Epithelial cell of esophagus (primary cell): Measurements from ENCODE around the gene IQCE.
A peak's percentile ranks its signal among the peaks of the same experiment; 100 is the strongest.

Experiments
- DNase-seq: peaks from one replicate; pipeline ENCODE4 v3.0.0; 2010; ENCODE audit warnings: low read depth
- H3K4me3 ChIP-seq: 2 replicates; pipeline ENCODE4 v1.5.1; 2011; ENCODE audit warnings: mild to moderate bottlenecking, low read length, control low read depth
- TF ChIP-seq, protein P1 (sequence below): IDR thresholded peaks from 2 replicates; pipeline ENCODE4 v1.5.1; 2011; ENCODE audit warnings: low read depth, mild to moderate bottlenecking, low read length, control low read depth, inconsistent platforms; ENCODE audit not compliant: insufficient read depth; ENCODE audit errors: missing control alignments

Gene IQCE

GRCh38 chr7:2634267-2635145 lies 75.7 kb downstream of the IQCE start:
- no peak for DNase-seq
- TF ChIP-seq, protein P1, sequence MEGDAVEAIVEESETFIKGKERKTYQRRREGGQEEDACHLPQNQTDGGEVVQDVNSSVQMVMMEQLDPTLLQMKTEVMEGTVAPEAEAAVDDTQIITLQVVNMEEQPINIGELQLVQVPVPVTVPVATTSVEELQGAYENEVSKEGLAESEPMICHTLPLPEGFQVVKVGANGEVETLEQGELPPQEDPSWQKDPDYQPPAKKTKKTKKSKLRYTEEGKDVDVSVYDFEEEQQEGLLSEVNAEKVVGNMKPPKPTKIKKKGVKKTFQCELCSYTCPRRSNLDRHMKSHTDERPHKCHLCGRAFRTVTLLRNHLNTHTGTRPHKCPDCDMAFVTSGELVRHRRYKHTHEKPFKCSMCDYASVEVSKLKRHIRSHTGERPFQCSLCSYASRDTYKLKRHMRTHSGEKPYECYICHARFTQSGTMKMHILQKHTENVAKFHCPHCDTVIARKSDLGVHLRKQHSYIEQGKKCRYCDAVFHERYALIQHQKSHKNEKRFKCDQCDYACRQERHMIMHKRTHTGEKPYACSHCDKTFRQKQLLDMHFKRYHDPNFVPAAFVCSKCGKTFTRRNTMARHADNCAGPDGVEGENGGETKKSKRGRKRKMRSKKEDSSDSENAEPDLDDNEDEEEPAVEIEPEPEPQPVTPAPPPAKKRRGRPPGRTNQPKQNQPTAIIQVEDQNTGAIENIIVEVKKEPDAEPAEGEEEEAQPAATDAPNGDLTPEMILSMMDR, result no peak
- peak overlapping the region; percentile 82 for H3K4me3 ChIP-seq

DNA sequence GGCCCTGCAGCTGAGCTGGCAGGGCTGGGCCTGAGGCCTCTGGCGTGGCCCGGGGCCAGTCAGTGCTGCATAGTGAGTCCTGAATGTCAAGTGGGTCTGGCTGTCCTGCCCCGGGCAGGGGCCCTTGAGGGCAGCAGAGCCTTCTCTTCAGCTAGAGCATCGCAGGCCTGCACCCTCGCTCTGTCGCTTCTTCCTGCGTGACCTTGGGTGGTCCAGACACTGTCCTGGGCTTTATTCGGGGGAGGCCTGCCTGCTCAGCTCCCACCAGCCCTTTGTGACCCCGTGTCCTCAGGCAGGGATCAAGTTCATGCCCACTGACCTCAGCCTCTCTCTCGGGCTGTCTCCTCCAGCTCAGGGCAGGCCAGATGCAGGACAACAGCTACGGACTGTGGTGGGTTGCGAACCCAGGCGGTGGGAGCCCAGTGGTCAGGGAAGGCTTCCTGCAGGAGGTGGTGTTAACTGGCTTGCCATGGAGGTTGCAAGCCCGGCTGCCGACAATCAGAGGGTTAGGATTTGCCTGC lies 76.4 kb downstream of the IQCE start:
- TF ChIP-seq, protein P1, result no peak
- no peak overlapping the region for H3K4me3 ChIP-seq
- no peak for DNase-seq

- DNase-seq, result no peak
- H3K4me3 ChIP-seq, result no peak overlapping the region
These were observed 77.3 kb downstream of the IQCE start for GRCh38 chr7:2635810-2636701.

GRCh38 chr7:2637066-2637471 lies 78.3 kb downstream of the IQCE start:
- no peak overlapping the region for H3K4me3 ChIP-seq
- DNase-seq, result no peak
- TF ChIP-seq, protein P1, result no peak

More at GRCh38 chr7:2635810-2636701, 77.3 kb downstream of the IQCE start:
- TF ChIP-seq, protein P1, result no peak

- H3K4me3 ChIP-seq, result no peak overlapping the region
- TF ChIP-seq, protein P1, result no peak
- no peak for DNase-seq
These were observed 78.9 kb downstream of the IQCE start for GRCh38 chr7:2637505-2638223.

DNA sequence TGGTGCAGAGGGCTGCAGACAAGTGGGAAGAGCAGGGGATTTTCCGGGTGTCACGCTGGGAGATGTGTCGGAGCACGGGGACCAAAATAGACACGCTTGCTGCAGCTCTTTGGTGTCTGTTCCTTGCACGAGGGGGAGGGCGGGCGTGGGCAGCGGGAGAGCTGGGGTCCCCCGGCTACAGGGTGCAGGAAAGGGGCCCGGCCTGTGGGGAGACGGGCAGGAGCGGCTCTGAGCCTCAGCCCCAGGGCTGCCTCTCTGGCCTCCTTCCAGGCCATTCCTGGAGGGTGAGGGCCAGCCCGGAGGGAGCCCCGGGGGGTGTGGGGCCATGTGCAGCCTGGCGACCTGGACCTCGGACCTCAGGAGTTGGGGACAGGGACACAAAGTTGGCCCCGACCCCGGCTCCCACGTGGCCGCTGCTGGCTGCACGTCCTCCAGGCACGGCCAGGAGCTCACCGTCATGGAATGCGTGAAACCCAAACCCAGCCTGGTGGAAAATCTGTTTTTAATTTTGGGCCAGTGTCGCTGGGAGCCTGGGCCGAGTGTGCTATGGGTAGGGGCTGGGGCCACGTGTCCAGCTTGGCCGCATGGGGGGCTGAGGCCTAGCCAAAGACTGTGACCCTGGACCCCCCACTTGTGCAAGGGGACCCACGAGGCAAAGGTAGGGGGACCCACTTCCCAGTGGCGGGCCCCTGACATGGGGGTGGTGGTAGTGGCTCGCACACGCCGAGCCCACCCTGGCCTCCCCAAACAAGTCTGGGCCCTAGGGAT lies 79.6 kb downstream of the IQCE start:
- DNase-seq, result no peak
- TF ChIP-seq, protein P1, result no peak

More for the DNA sequence above, 79.6 kb downstream of the IQCE start:
- H3K4me3 ChIP-seq, result no peak overlapping the region
